A549 (cell line): ENCODE measurements around the gene BPIFB4.

ENCODE experiments used
- ESRRA ChIP-seq: fragments of 150-350 bp; IDR thresholded peaks from 2 replicates; pipeline ENCODE4 v1.6.1; 2014; ENCODE audit warnings: mild to moderate bottlenecking, low read length, borderline replicate concordance
- MYC ChIP-seq: IDR thresholded peaks from 2 replicates; pipeline ENCODE4 v1.6.1; 2012; ENCODE audit warnings: mild to moderate bottlenecking, inconsistent platforms, low read length, improper control_type of control experiment, borderline replicate concordance
- POLR2A ChIP-seq: IDR thresholded peaks from 2 replicates; pipeline ENCODE4 v1.6.1; 2012; ENCODE audit warnings: mild to moderate bottlenecking, low read length
- TF ChIP-seq, protein P1 (sequence below): fragments of 250-450 bp; sonication (Bioruptor Pico); IDR thresholded peaks from 2 replicates; pipeline ENCODE4 v1.5.0; 2021; ENCODE audit warnings: mild to moderate bottlenecking, moderate library complexity, borderline replicate concordance
- TF ChIP-seq, protein P2 (sequence below): fragments of >200 bp; sonication (Bioruptor Twin); formaldehyde crosslinking; IDR thresholded peaks from 3 replicates; pipeline ENCODE4 v1.5.1; 2016

DNA sequence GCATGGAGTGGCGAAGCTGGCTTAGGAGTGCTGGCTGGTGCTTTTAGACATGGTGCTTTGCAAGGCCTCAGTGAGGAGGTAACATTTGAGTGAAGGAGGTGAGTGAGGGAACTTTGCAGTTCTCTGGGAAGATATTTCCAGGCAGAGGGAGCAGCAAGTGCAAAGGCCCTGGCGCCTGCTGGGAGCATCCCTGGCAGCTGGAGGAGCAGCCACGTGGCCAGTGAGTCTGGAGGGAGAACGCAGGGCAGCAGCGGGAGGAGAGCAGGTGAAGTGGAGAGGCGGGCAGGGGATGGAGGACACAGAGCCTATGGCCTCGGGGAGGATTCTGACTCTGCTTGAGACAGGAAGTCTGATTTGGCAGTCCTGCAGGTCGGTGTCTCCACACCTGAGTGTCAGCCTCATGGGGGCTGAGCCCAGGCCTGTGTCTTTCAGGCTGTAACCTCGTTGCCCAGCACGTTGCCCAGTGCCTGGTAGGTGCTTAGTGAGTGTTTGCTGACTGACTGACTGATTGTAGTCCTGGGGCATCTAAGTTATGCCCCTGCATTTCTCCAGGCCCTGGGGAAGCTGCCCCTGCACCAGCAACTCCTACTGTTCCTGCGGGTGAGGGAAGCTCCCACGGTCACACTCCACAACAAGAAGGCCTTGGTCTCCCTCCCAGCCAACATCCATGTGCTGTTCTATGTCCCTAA lies 11.0 kb upstream of the BPIFB4 start:
- TF ChIP-seq, protein P1, sequence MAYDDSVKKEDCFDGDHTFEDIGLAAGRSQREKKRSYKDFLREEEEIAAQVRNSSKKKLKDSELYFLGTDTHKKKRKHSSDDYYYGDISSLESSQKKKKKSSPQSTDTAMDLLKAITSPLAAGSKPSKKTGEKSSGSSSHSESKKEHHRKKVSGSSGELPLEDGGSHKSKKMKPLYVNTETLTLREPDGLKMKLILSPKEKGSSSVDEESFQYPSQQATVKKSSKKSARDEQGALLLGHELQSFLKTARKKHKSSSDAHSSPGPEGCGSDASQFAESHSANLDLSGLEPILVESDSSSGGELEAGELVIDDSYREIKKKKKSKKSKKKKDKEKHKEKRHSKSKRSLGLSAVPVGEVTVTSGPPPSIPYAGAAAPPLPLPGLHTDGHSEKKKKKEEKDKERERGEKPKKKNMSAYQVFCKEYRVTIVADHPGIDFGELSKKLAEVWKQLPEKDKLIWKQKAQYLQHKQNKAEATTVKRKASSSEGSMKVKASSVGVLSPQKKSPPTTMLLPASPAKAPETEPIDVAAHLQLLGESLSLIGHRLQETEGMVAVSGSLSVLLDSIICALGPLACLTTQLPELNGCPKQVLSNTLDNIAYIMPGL (CRISPR knock-in tag) = no peak
- no peak for TF ChIP-seq MYC
- no peak for TF ChIP-seq ESRRA
- TF ChIP-seq, protein P2, sequence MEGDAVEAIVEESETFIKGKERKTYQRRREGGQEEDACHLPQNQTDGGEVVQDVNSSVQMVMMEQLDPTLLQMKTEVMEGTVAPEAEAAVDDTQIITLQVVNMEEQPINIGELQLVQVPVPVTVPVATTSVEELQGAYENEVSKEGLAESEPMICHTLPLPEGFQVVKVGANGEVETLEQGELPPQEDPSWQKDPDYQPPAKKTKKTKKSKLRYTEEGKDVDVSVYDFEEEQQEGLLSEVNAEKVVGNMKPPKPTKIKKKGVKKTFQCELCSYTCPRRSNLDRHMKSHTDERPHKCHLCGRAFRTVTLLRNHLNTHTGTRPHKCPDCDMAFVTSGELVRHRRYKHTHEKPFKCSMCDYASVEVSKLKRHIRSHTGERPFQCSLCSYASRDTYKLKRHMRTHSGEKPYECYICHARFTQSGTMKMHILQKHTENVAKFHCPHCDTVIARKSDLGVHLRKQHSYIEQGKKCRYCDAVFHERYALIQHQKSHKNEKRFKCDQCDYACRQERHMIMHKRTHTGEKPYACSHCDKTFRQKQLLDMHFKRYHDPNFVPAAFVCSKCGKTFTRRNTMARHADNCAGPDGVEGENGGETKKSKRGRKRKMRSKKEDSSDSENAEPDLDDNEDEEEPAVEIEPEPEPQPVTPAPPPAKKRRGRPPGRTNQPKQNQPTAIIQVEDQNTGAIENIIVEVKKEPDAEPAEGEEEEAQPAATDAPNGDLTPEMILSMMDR = no peak
- TF ChIP-seq POLR2A = no peak
